ENCODE results near the gene FAM3C. TPM values are rescaled to one million over a fixed set of nuclear protein-coding genes. Genes with fewer than 3 reads are reported as not detected.

FAM3C gene
- total RNA-seq, 2 experiments from 2014 or later, result 7.9 to 10.5 TPM

- no peaks in the 10 kb centered on the region for H3K9me3 Mint-ChIP-seq
- no peak overlapping the region for H3K4me3 Mint-ChIP-seq
- H3K9me3 ChIP-seq (ENCODE audit: control insufficient read depth in 1 of 2, insufficient read depth in 1 of 2, low read length in 2 of 2), result no peaks in the 10 kb centered on the region
- H3K4me1 ChIP-seq (ENCODE audit: insufficient read depth, low read length), result no peaks in the 10 kb centered on the region
- intact Hi-C loops (cut with DNase I, micrococcal nuclease), result no loop called here
- ChIA-PET CTCF (no interaction called here), POLR2A (no interaction called here)
- no peak for ATAC-seq (ENCODE audit: poor library complexity)
- H3K36me3 ChIP-seq (ENCODE audit: insufficient read depth, low read length), result no peaks in the 10 kb centered on the region
- DNase-seq, result no peak
- H3K4me3 ChIP-seq (ENCODE audit: low read length), result no peak overlapping the region
- H3K27me3 Mint-ChIP-seq, result peaks cover 17% of the 10 kb centered on the region
- TF ChIP-seq CTCF (IDR thresholded peaks at IDR 0.05), result no peak
- no peaks in the 10 kb centered on the region for H3K4me1 Mint-ChIP-seq (ENCODE audit: low read depth)
- H3K27ac ChIP-seq (ENCODE audit: low read depth in 1 of 2, low read length in 2 of 2), result no peak overlapping the region
- H3K36me3 Mint-ChIP-seq (ENCODE audit: low read depth), result no peaks in the 10 kb centered on the region
- peaks cover 0 to 5% of the 10 kb centered on the region in 2 experiments for H3K27me3 ChIP-seq (ENCODE audit: control insufficient read depth in 1 of 2, insufficient read depth in 2 of 2, low read length in 2 of 2)
- no peak overlapping the region for H3K27ac Mint-ChIP-seq
These were observed 58.7 kb downstream of the FAM3C start for GRCh38 chr7:121337398-121337797.

- intact Hi-C loops (cut with DNase I, micrococcal nuclease), result no loop called here
These were observed 59.5 kb downstream of the FAM3C start for GRCh38 chr7:121336579-121336978.

GRCh38 chr7:121334875-121335648 is 61.0 kb downstream of the FAM3C start:
- Mint-ChIP-seq H3K4me3 (no peak overlapping the region), H3K9me3 (no peaks in the 10 kb centered on the region), H3K27ac (no peak overlapping the region), H3K27me3 (peaks cover 37% of the 10 kb centered on the region), H3K36me3 (ENCODE audit: low read depth) (no peaks in the 10 kb centered on the region), H3K4me1 (ENCODE audit: low read depth) (no peaks in the 10 kb centered on the region)
- TF ChIP-seq CTCF (IDR thresholded peaks at IDR 0.05), result no peak
- ATAC-seq (ENCODE audit: poor library complexity) (no peak), DNase-seq (no peak)
- Histone ChIP-seq H3K36me3 (ENCODE audit: insufficient read depth, low read length) (no peaks in the 10 kb centered on the region), H3K4me1 (ENCODE audit: insufficient read depth, low read length) (peaks cover 5% of the 10 kb centered on the region), H3K9me3 (ENCODE audit: control insufficient read depth in 1 of 2, insufficient read depth in 1 of 2, low read length in 2 of 2) (no peaks in the 10 kb centered on the region), H3K27me3 (ENCODE audit: control insufficient read depth in 1 of 2, insufficient read depth in 2 of 2, low read length in 2 of 2) (peaks cover 5 to 28% of the 10 kb centered on the region in 2 experiments), H3K4me3 (ENCODE audit: low read length) (no peak overlapping the region), H3K27ac (ENCODE audit: low read depth in 1 of 2, low read length in 2 of 2) (no peak overlapping the region)
- intact Hi-C loops (cut with DNase I, micrococcal nuclease), result no loop called here
- CTCF ChIA-PET, result no interaction called here
- POLR2A ChIA-PET, result interaction anchor here (0.7 kb wide), 1 partner anchor 292 kb away, joined by 3 read pairs; no protein-coding TSS in a partner anchor

More at GRCh38 chr7:121336579-121336978, 59.5 kb downstream of the FAM3C start:
- peaks cover 0 to 13% of the 10 kb centered on the region in 2 experiments for H3K27me3 ChIP-seq (ENCODE audit: control insufficient read depth in 1 of 2, insufficient read depth in 2 of 2, low read length in 2 of 2)
- H3K9me3 ChIP-seq (ENCODE audit: control insufficient read depth in 1 of 2, insufficient read depth in 1 of 2, low read length in 2 of 2), result no peaks in the 10 kb centered on the region
- Mint-ChIP-seq H3K27me3 (peaks cover 25% of the 10 kb centered on the region), H3K27ac (no peak overlapping the region), H3K4me1 (ENCODE audit: low read depth) (no peaks in the 10 kb centered on the region), H3K36me3 (ENCODE audit: low read depth) (no peaks in the 10 kb centered on the region), H3K9me3 (no peaks in the 10 kb centered on the region), H3K4me3 (no peak overlapping the region)
- no peak for ATAC-seq (ENCODE audit: poor library complexity)
- POLR2A ChIA-PET, result no interaction called here
- H3K27ac ChIP-seq (ENCODE audit: low read depth in 1 of 2, low read length in 2 of 2), result no peak overlapping the region
- no peak overlapping the region for H3K4me3 ChIP-seq (ENCODE audit: low read length)
- CTCF ChIA-PET, result no interaction called here
- TF ChIP-seq CTCF (IDR thresholded peaks at IDR 0.05), result no peak
- no peak for DNase-seq
- no peaks in the 10 kb centered on the region for H3K4me1 ChIP-seq (ENCODE audit: insufficient read depth, low read length)
- H3K36me3 ChIP-seq (ENCODE audit: insufficient read depth, low read length), result no peaks in the 10 kb centered on the region

All from CD4-positive, alpha-beta T cell (primary cell).